GM21737 (cell line): ENCODE results near the gene FAF1.
"Not testable (repeated sequence)": the region's sequence is repeated elsewhere in the genome, so short reads cannot be mapped to it uniquely, and the experiment has no call there.

Source experiments
- ATAC-seq: cut with Tn5 transposase; IDR thresholded peaks from one replicate; pipeline ENCODE4 v1.9.1; 2021; ENCODE audit warnings: mild to moderate bottlenecking, moderate library complexity; ENCODE audit not compliant: unreplicated experiment

The FAF1 gene

GRCh38 chr1:50599546-50599945 is 360.5 kb downstream of the FAF1 start:
- ATAC-seq, result no peak

GRCh38 chr1:50595874-50596273 is 364.2 kb downstream of the FAF1 start:
- no peak for ATAC-seq

GRCh38 chr1:50593515-50593914 is 366.6 kb downstream of the FAF1 start:
- no peak for ATAC-seq

- ATAC-seq, result no peak
Measured at GRCh38 chr1:50591598-50591997, 368.5 kb downstream of the FAF1 start.

GRCh38 chr1:50582346-50582745 is 377.7 kb downstream of the FAF1 start:
- ATAC-seq, result no peak

GRCh38 chr1:50570066-50570468 is 390.0 kb downstream of the FAF1 start:
- ATAC-seq, result no peak

- no peak for ATAC-seq
Measured at GRCh38 chr1:50568782-50569181, 391.3 kb downstream of the FAF1 start.

- no peak for ATAC-seq
Measured at GRCh38 chr1:50566405-50566804, 393.7 kb downstream of the FAF1 start.

- ATAC-seq, result no peak
Measured at GRCh38 chr1:50564417-50564816, 395.6 kb downstream of the FAF1 start.

GRCh38 chr1:50562106-50562505 is 398.0 kb downstream of the FAF1 start:
- no peak for ATAC-seq

- no peak for ATAC-seq
Measured at GRCh38 chr1:50559421-50559820, 400.6 kb downstream of the FAF1 start.

- ATAC-seq, result no peak
Measured at GRCh38 chr1:50553921-50554320, 406.1 kb downstream of the FAF1 start.

GRCh38 chr1:50548243-50548642 is 411.8 kb downstream of the FAF1 start:
- no peak for ATAC-seq

- no peak for ATAC-seq
Measured at GRCh38 chr1:50542362-50542761, 417.7 kb downstream of the FAF1 start.

- no peak for ATAC-seq
Measured at GRCh38 chr1:50538476-50538875, 421.6 kb downstream of the FAF1 start.

GRCh38 chr1:50531601-50532000 is 428.5 kb downstream of the FAF1 start:
- no peak for ATAC-seq

GRCh38 chr1:50531027-50531426 is 429.0 kb downstream of the FAF1 start:
- ATAC-seq, result no peak

GRCh38 chr1:50529510-50529909 is 430.6 kb downstream of the FAF1 start:
- ATAC-seq, result no peak

- not testable (repeated sequence) for ATAC-seq
Measured at GRCh38 chr1:50527987-50528320, 432.1 kb downstream of the FAF1 start.

- ATAC-seq, result no peak
Measured at GRCh38 chr1:50527249-50527986, 432.6 kb downstream of the FAF1 start.

- no peak for ATAC-seq
Measured at GRCh38 chr1:50526431-50526830, 433.6 kb downstream of the FAF1 start.

GRCh38 chr1:50523548-50523947 is 436.5 kb downstream of the FAF1 start:
- no peak for ATAC-seq

GRCh38 chr1:50522691-50523342 is 437.2 kb downstream of the FAF1 start:
- ATAC-seq, result no peak
